Inferior parietal cortex (tissue), 1 donor: ENCODE results near the gene HNF1A.
A peak's percentile ranks its signal among the peaks of the same experiment; 100 is the strongest.

ENCODE experiments used
- DNase-seq: peaks from one replicate; pipeline ENCODE4 v3.0.0-alpha.2; 2016; ENCODE audit errors: extremely low spot score

HNF1A gene

GRCh38 chr12:120959111-120959878 lies 19.0 kb upstream of the HNF1A start:
- DNase-seq, result no peak

- no peak for DNase-seq
These were observed 17.7 kb upstream of the HNF1A start for GRCh38 chr12:120960657-120961056.

- DNase-seq, result no peak
These were observed 16.5 kb upstream of the HNF1A start for GRCh38 chr12:120961604-120962531.

GRCh38 chr12:120962532-120963020 lies 15.8 kb upstream of the HNF1A start:
- DNase-seq, result no peak

- DNase-seq, result no peak
These were observed 14.0 kb upstream of the HNF1A start for GRCh38 chr12:120964298-120964697.

GRCh38 chr12:120965534-120966091 lies 12.7 kb upstream of the HNF1A start:
- DNase-seq, result no peak

GRCh38 chr12:120970310-120970709 lies 8.0 kb upstream of the HNF1A start:
- no peak for DNase-seq

- DNase-seq, result peak; percentile 75
These were observed 6.8 kb upstream of the HNF1A start for GRCh38 chr12:120971299-120972180.

GRCh38 chr12:120972870-120973543 lies 5.3 kb upstream of the HNF1A start:
- DNase-seq, result no peak

GRCh38 chr12:120977531-120978295 lies 630 bp upstream of the HNF1A start:
- DNase-seq, result no peak

GRCh38 chr12:120979220-120979861 lies 998 bp downstream of the HNF1A start:
- no peak for DNase-seq

GRCh38 chr12:120979862-120980696 lies 1.7 kb downstream of the HNF1A start:
- DNase-seq, result no peak

- DNase-seq, result no peak
These were observed 2.5 kb downstream of the HNF1A start for GRCh38 chr12:120980800-120981368.

GRCh38 chr12:120981407-120981941 lies 3.1 kb downstream of the HNF1A start:
- DNase-seq, result no peak

- no peak for DNase-seq
These were observed 4.3 kb downstream of the HNF1A start for GRCh38 chr12:120982659-120983058.

- no peak for DNase-seq
These were observed 5.4 kb downstream of the HNF1A start for GRCh38 chr12:120983759-120984158.

GRCh38 chr12:120984351-120984898 lies 6.1 kb downstream of the HNF1A start:
- no peak for DNase-seq

GRCh38 chr12:120988234-120988633 lies 9.9 kb downstream of the HNF1A start:
- no peak for DNase-seq
